Neural cell (in vitro differentiated cells): ENCODE results near the gene NACA.
"Not testable (repeated sequence)": the region's sequence is repeated elsewhere in the genome, so short reads cannot be mapped to it uniquely, and the experiment has no call there.

Experiments
- EZH2 ChIP-seq: fragments of 200-600, 300-800 bp; shearing (Covaris generic), sonication (generic); IDR thresholded peaks from 2 replicates; pipeline ENCODE4 v1.6.1; 2014; ENCODE audit warnings: antibody characterized with exemption, low read length, borderline replicate concordance, mild to moderate bottlenecking; ENCODE audit not compliant: insufficient read depth, poor library complexity, severe bottlenecking
- RAD21 ChIP-seq: fragments of 450-650 bp; conservative IDR thresholded peaks from 2 replicates; pipeline ENCODE4 v1.6.1; 2014; ENCODE audit warnings: antibody characterized with exemption, mild to moderate bottlenecking, moderate library complexity
- TF ChIP-seq, protein P1 (sequence below): fragments of 450-650 bp; IDR thresholded peaks from 2 replicates; pipeline ENCODE4 v1.5.1; 2014; ENCODE audit warnings: antibody characterized with exemption, mild to moderate bottlenecking, moderate library complexity; ENCODE audit not compliant: poor library complexity, severe bottlenecking

DNA sequence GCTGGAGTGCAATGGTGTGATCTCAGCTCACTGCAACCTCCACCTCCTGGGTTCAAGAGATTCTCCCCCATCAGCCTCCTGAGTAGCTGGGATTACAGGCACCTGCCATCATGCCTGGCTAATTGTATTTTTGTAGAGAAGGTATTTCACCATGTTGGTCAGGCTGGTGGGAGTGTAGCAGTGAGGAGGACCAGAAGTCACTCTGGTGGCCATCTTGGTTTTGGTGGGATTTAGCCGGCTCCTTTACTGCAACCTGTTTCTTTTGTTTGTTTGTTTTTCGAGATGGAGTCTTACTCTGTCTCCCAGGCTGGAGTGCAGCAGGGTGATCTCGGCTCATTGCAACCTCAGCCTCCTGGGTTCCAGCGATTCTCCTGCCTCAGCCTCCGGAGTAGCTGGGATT lies 20.6 kb downstream of the NACA start:
- TF ChIP-seq, protein P1, sequence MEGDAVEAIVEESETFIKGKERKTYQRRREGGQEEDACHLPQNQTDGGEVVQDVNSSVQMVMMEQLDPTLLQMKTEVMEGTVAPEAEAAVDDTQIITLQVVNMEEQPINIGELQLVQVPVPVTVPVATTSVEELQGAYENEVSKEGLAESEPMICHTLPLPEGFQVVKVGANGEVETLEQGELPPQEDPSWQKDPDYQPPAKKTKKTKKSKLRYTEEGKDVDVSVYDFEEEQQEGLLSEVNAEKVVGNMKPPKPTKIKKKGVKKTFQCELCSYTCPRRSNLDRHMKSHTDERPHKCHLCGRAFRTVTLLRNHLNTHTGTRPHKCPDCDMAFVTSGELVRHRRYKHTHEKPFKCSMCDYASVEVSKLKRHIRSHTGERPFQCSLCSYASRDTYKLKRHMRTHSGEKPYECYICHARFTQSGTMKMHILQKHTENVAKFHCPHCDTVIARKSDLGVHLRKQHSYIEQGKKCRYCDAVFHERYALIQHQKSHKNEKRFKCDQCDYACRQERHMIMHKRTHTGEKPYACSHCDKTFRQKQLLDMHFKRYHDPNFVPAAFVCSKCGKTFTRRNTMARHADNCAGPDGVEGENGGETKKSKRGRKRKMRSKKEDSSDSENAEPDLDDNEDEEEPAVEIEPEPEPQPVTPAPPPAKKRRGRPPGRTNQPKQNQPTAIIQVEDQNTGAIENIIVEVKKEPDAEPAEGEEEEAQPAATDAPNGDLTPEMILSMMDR, result not testable (repeated sequence)
- not testable (repeated sequence) for TF ChIP-seq EZH2, RAD21
